Small intestine (tissue), 7 donors: ENCODE measurements around the gene FAHD1. TPM values are rescaled to one million over a fixed set of nuclear protein-coding genes. Genes with fewer than 3 reads are reported as not detected.
A peak's percentile ranks its signal among the peaks of the same experiment; 100 is the strongest.

Experiments used
- DNase-seq, 2 donors: peaks; one replicate each; pipeline versions ENCODE4 v3.0.0 to v3.0.0-alpha.2; 2013
- FAIRE-seq: peaks from 2 replicates; lab custom pipeline; 2012; peaks lifted over from hg19 to GRCh38; lab: Jason Lieb, UNC
- H3K27ac ChIP-seq, 3 donors: one replicate each; pipeline ENCODE4 v1.5.1; 2013; ENCODE audit warnings: low read length in 2 of 3, mild to moderate bottlenecking in 2 of 3, control low read depth in 1 of 3, inconsistent platforms in 1 of 3, low read depth in 1 of 3, moderate library complexity in 1 of 3
- H3K27me3 ChIP-seq, 3 donors: one replicate each; pipeline ENCODE4 v1.6.1; 2013; ENCODE audit warnings: low read length in 3 of 3, inconsistent platforms in 1 of 3; ENCODE audit not compliant: control insufficient read depth in 3 of 3, insufficient read depth in 3 of 3
- H3K36me3 ChIP-seq, 3 donors: one replicate each; pipeline ENCODE4 v1.6.1; 2013; ENCODE audit warnings: low read length in 3 of 3, inconsistent platforms in 1 of 3, low read depth in 1 of 3, mild to moderate bottlenecking in 1 of 3, moderate library complexity in 1 of 3; ENCODE audit not compliant: control insufficient read depth in 3 of 3, insufficient read depth in 2 of 3
- H3K4me1 ChIP-seq, 3 donors: one replicate each; pipeline ENCODE4 v1.6.1; 2013; ENCODE audit warnings: low read length in 2 of 3, inconsistent platforms in 1 of 3, low read depth in 1 of 3, mild to moderate bottlenecking in 1 of 3, moderate library complexity in 1 of 3; ENCODE audit not compliant: control insufficient read depth in 3 of 3, insufficient read depth in 2 of 3
- H3K4me3 ChIP-seq, 3 donors: one replicate each; pipeline ENCODE4 v1.5.1; 2013; ENCODE audit warnings: low read length in 3 of 3, control low read depth in 1 of 3, inconsistent platforms in 1 of 3, low read depth in 1 of 3, mild to moderate bottlenecking in 1 of 3, moderate library complexity in 1 of 3
- H3K9me3 ChIP-seq, 2 donors: one replicate each; pipeline ENCODE4 v1.6.1; 2013; ENCODE audit warnings: low read depth in 1 of 2, low read length in 1 of 2; ENCODE audit not compliant: control insufficient read depth in 2 of 2, insufficient read depth in 1 of 2
- WGBS, 3 donors: extraction: QIAGEN DNeasy Blood & Tissue Kit; methylation state at CpG; one replicate each; pipeline ENCODE4 v1.1.7; 2013; 5-methylcytosine and 5-hydroxymethylcytosine counted together
- polyA plus RNA-seq, 4 donors: library from polyadenylated mRNA; stranded (reverse) in 3 of 4; unstranded in 1 of 4; fragments of 200-250 nt in 3 of 4; fragments of 120-200 nt in 1 of 4; gene quantifications; one replicate each; pipeline versions ENCODE4 v1.2.1 to v1.2.3, GENCODE V29; 2013
- donor health status: healthy with polysubstance abuse.
- donor health status: control.
- donor health status: control.
- donor health status: Bipolar disorder and iron deficiency.
- donor health status: healthy.

Gene FAHD1
- polyA plus RNA-seq, 4 donors = 55.1 to 181 (median 76.7) TPM

GRCh38 chr16:1781254-1781653, 45.8 kb upstream of the FAHD1 start:
- peak overlapping the region in 1 of 3 donors; percentile 66 for H3K27ac ChIP-seq
- peak overlapping the region; percentile 77 to 91 (median 88) for H3K4me3 ChIP-seq
- H3K36me3 ChIP-seq = peaks cover 4 to 70% (median 5%) of the 10 kb centered on the region in 3 donors
- H3K9me3 ChIP-seq = no peaks in the 10 kb centered on the region
- H3K27me3 ChIP-seq = no peaks in the 10 kb centered on the region
- peaks cover 3 to 26% (median 5%) of the 10 kb centered on the region in 3 donors for H3K4me1 ChIP-seq
- DNase-seq (no peak), FAIRE-seq (no peak)
- 52 to 68% (median 54%) methylated on average over 20 of the region's 20 CpGs for WGBS, 3 donors

GRCh38 chr16:1781758-1782407, 45.1 kb upstream of the FAHD1 start:
- WGBS, 3 donors = 0 to 1% (median 1%) methylated on average over 49 to 70 of the region's 70 CpGs
- peak in 1 of 2 donors; percentile 27 for DNase-seq
- FAIRE-seq = no peak
- Histone ChIP-seq H3K27ac (peak overlapping the region; percentile 53 to 80 (median 66)), H3K27me3 (no peaks in the 10 kb centered on the region), H3K4me3 (peak overlapping the region; percentile 77 to 91 (median 88)), H3K36me3 (peaks cover 1 to 70% (median 2%) of the 10 kb centered on the region in 3 donors), H3K9me3 (no peaks in the 10 kb centered on the region), H3K4me1 (peaks cover 3 to 26% (median 5%) of the 10 kb centered on the region in 3 donors)

GRCh38 chr16:1782408-1783264, 44.4 kb upstream of the FAHD1 start, which contains the start of the genes NUBP2 and SPSB3:
NUBP2 (plus strand) TSS chr16:1782960; CDS start chr16:1783021, 61 bp downstream.
SPSB3 (minus strand) TSS chr16:1782571; CDS start chr16:1781483, 1,088 bp downstream.
- WGBS, 3 donors = 0% methylated on average over 82 to 102 of the region's 102 CpGs
- FAIRE-seq = peak; percentile 98

DNA sequence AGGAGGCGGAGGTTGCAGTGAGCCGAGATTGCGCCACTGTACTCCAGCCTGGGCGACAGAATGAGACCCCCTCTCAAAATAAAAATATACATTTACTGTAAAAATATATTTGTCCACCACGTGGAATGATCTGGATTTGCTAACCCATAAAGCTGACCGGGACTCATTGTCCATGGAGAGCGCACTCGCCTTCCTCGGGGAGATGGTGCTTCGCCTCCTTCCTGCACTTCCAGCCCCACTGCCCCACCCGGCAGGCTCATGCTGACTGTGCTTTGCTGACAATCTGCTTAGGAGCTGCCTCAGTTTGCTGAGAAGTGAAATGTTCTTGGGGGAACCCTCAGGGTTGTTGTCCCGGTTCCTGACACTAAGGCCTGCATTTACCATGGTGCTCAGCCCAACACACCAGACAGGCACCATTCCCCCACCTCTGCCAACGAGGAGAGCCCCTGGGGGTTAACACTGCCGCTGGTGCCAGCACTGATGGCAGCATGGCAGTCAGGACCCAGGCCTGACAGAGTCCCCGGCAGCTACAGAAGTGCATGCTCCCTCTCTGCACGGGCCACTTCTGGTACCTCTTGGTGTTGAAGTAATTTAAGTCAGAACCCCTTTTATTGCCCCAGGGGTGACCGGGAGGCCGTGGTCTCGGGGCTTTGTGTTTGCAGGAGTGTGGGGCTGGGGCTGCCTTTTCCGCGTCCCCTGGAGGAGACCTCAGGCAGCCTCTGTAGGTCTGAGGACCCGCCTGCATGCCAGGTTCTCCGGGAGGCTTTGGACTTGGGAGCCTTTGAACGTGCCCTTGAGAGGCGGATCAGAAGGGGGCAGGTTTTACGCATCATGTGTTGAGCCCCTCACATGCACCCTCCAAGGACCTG, 41.8 kb upstream of the FAHD1 start:
- no peaks in the 10 kb centered on the region for H3K9me3 ChIP-seq
- no peak overlapping the region for H3K4me3 ChIP-seq
- peaks cover 0 to 70% (median 0%) of the 10 kb centered on the region in 3 donors for H3K36me3 ChIP-seq
- WGBS, 3 donors = 86 to 91% (median 90%) methylated on average over 26 of the region's 26 CpGs
- DNase-seq (no peak), FAIRE-seq (no peak)
- no peak overlapping the region for H3K27ac ChIP-seq
- H3K27me3 ChIP-seq = no peaks in the 10 kb centered on the region
- H3K4me1 ChIP-seq = peaks cover 3 to 14% (median 5%) of the 10 kb centered on the region in 3 donors

More at GRCh38 chr16:1782408-1783264, 44.4 kb upstream of the FAHD1 start, which contains the start of the genes NUBP2 and SPSB3:
- H3K36me3 ChIP-seq = peaks cover 0 to 70% (median 0%) of the 10 kb centered on the region in 3 donors
- peak; percentile 100 for DNase-seq
- H3K9me3 ChIP-seq = no peaks in the 10 kb centered on the region
- H3K27ac ChIP-seq = peak within 1 kb of the TSS; percentile 58 to 80 (median 72)
- H3K4me3 ChIP-seq = peak within 1 kb of the TSS; percentile 77 to 91 (median 88)
- no peaks in the 10 kb centered on the region for H3K27me3 ChIP-seq
- peaks cover 3 to 26% (median 5%) of the 10 kb centered on the region in 3 donors for H3K4me1 ChIP-seq

DNA sequence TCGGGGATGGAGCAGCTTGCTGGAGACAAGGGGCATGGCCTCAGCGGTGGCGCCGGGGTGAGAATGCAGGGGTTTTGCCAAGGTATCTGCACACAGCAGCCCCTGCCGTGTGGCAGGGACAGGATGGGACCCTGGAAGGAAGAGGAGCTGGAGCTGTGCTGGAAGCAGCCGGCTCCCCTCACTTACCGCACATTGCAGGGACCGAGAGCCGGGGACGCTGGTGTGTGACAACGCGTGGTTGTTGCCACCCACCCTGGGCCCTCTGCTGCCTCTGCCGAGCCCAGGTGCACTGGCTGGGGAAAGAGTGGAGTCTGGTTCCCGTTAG, 41.2 kb upstream of the FAHD1 start:
- no peak for DNase-seq

DNA sequence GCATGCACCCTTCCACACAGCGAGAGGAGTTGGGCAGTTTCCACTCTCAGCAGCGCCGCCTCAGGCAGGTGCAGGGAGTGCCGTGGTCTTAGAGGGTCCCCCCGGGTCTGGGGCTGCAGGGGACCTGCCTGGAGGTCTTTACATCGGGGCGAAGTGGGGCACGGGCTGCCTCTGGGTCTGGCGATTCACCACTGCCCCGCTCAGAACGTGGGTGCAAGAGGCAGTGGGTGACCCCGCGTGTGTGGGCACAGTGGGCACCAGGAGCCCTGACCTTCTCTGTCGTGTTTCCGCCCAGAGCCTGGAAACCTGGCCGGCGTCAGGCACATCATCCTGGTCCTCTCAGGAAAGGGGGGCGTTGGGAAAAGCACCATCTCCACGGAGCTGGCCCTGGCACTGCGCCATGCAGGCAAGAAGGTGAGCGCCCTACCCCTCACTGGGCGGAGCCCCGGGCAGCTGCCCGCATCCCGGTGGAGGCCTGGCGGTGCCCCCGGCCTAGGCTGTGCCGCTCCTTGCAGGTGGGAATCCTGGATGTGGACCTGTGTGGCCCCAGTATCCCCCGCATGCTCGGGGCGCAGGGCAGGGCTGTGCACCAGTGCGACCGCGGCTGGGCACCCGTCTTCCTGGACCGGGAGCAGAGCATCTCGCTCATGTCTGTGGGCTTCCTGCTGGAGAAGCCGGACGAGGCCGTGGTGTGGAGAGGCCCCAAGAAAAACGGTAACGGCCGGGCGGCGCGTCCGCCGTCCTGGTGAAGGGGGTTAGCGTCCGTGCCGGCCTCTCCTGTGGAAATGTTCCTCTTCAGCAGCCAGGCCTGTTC, 40.6 kb upstream of the FAHD1 start:
- H3K36me3 ChIP-seq = peaks cover 0 to 71% (median 0%) of the 10 kb centered on the region in 3 donors
- no peak overlapping the region for H3K4me3 ChIP-seq
- 87 to 92% (median 88%) methylated on average over 48 to 51 of the region's 51 CpGs for WGBS, 3 donors

More for the DNA sequence above, 41.2 kb upstream of the FAHD1 start:
- WGBS, 3 donors = 90 to 93% (median 92%) methylated on average over 14 of the region's 14 CpGs
- Histone ChIP-seq H3K9me3 (no peaks in the 10 kb centered on the region), H3K4me3 (no peak overlapping the region), H3K4me1 (peaks cover 3 to 13% (median 5%) of the 10 kb centered on the region in 3 donors), H3K36me3 (peaks cover 0 to 71% (median 0%) of the 10 kb centered on the region in 3 donors), H3K27ac (no peak overlapping the region), H3K27me3 (no peaks in the 10 kb centered on the region)
- FAIRE-seq = no peak

GRCh38 chr16:1787056-1787321, 40.0 kb upstream of the FAHD1 start:
- H3K4me1 ChIP-seq = peaks cover 0 to 6% (median 2%) of the 10 kb centered on the region in 3 donors
- H3K27ac ChIP-seq = no peak overlapping the region
- H3K4me3 ChIP-seq = no peak overlapping the region
- FAIRE-seq (no peak), DNase-seq (no peak)
- 88 to 92% (median 91%) methylated on average over 6 of the region's 6 CpGs for WGBS, 3 donors
- no peaks in the 10 kb centered on the region for H3K9me3 ChIP-seq
- H3K27me3 ChIP-seq = no peaks in the 10 kb centered on the region
- H3K36me3 ChIP-seq = peaks cover 0 to 74% (median 4%) of the 10 kb centered on the region in 3 donors

More for the DNA sequence above, 40.6 kb upstream of the FAHD1 start:
- DNase-seq (no peak), FAIRE-seq (no peak)
- Histone ChIP-seq H3K9me3 (no peaks in the 10 kb centered on the region), H3K27me3 (no peaks in the 10 kb centered on the region), H3K27ac (no peak overlapping the region), H3K4me1 (peaks cover 0 to 7% (median 2%) of the 10 kb centered on the region in 3 donors)
